HG02943 (cell line): Measurements from ENCODE around the gene POLR1G.

Experiments used
- ATAC-seq: cut with Tn5 transposase; IDR thresholded peaks from one replicate; pipeline ENCODE4 v1.9.1; 2021; ENCODE audit warnings: mild to moderate bottlenecking, low read depth, moderate library complexity; ENCODE audit not compliant: unreplicated experiment

POLR1G gene

GRCh38 chr19:45443462-45444317 is 37.2 kb downstream of the POLR1G start:
- ATAC-seq: no peak

GRCh38 chr19:45444318-45445041 is 38.0 kb downstream of the POLR1G start:
- ATAC-seq: no peak

- ATAC-seq: no peak
Observed at GRCh38 chr19:45445139-45445538, 38.7 kb downstream of the POLR1G start.

GRCh38 chr19:45446295-45446694 is 39.9 kb downstream of the POLR1G start:
- no peak for ATAC-seq

- no peak for ATAC-seq
Observed at GRCh38 chr19:45446944-45447343, 40.5 kb downstream of the POLR1G start.

- ATAC-seq: no peak
Observed at GRCh38 chr19:45448425-45448756, 41.9 kb downstream of the POLR1G start.

GRCh38 chr19:45448887-45449299 is 42.4 kb downstream of the POLR1G start:
- ATAC-seq: no peak

GRCh38 chr19:45450012-45450333 is 43.5 kb downstream of the POLR1G start:
- no peak for ATAC-seq

GRCh38 chr19:45451131-45451849 is 44.8 kb downstream of the POLR1G start:
- ATAC-seq: no peak

GRCh38 chr19:45451850-45452387 is 45.5 kb downstream of the POLR1G start:
- no peak for ATAC-seq

GRCh38 chr19:45455707-45456499 is 49.5 kb downstream of the POLR1G start:
- no peak for ATAC-seq

GRCh38 chr19:45456500-45456815 is 50.0 kb downstream of the POLR1G start:
- no peak for ATAC-seq

GRCh38 chr19:45457776-45458175 is 51.3 kb downstream of the POLR1G start:
- no peak for ATAC-seq
